Tongue (tissue), 2 donors: Measurements from ENCODE around the gene SPRY1. TPM values are rescaled to one million over a fixed set of nuclear protein-coding genes. Genes with fewer than 3 reads are reported as not detected.

Experiments used
- DNase-seq: peaks from one replicate; pipeline ENCODE4 v3.0.0-alpha.2; 2015
- total RNA-seq: library from RNA; depleted of rRNA; stranded (reverse); fragments of >200 nt; gene quantifications from one replicate; pipeline ENCODE4 v1.2.3, GENCODE V29; 2014

The SPRY1 gene
- total RNA-seq, 1 donor from 2014 or later: 105 TPM

- no peak for DNase-seq
Measured at GRCh38 chr4:123379392-123379791, 17.2 kb upstream of the SPRY1 start.

- no peak for DNase-seq
Measured at GRCh38 chr4:123380728-123381716, 15.6 kb upstream of the SPRY1 start.

DNA sequence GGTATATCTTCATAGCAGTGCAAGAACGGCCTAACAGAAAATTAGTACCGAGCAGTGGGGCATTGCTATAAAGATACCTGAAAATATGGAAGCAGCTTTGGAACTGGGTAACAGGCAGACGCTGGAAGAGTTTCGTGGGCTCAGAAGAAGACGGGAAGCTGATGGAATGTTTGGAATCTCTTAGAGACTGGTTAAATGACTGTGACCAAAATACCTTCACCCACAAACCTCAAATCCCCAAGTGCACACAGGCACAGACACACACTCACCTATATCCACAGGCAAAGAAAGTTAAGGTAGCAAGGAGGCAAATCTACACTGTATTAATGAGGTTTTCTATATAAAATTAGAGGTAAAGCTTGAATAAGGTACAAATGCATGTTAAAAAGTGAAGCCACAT, 14.6 kb upstream of the SPRY1 start:
- DNase-seq: no peak

DNA sequence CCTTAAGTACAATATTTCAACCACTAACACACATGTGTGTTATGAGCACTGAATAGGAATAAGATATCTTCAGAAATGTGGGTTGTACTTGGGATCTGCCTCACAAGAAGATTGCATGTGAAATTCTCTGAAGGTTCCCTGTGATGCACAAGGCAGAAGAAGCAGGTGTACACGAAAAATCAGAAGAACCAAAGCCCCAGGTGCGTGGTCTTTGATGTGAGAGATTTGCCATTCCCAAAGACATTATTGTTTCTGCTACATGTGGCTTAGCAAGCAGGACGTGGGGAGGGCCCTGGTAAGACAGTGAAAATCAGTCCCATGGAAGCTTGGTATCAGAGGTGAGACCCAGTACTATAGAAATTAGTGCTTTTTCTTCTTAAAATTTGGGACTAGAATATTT, 13.0 kb upstream of the SPRY1 start:
- DNase-seq: no peak

GRCh38 chr4:123386609-123387008, 10.0 kb upstream of the SPRY1 start:
- DNase-seq: peak; percentile 40

GRCh38 chr4:123390846-123391456, 5.6 kb upstream of the SPRY1 start:
- DNase-seq: peak; percentile 45

DNA sequence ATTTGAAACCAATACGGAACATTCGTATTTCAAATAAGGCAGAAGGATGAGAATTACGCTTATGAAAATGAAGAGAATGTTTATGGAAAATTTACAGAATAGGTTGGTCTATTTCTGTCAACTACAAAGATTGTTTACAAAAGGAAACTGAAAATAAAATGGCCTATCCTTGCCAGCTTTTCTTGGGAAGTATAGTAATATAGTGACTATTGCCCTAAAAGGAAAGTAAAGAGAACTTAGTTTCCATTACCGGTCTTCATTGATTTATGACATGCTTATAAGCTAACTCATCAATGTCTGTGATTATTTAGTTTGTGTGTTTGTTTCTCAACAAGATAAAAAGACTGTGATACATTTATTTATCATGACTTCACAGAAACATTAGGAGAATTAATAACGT, 2.9 kb upstream of the SPRY1 start:
- DNase-seq: no peak

DNA sequence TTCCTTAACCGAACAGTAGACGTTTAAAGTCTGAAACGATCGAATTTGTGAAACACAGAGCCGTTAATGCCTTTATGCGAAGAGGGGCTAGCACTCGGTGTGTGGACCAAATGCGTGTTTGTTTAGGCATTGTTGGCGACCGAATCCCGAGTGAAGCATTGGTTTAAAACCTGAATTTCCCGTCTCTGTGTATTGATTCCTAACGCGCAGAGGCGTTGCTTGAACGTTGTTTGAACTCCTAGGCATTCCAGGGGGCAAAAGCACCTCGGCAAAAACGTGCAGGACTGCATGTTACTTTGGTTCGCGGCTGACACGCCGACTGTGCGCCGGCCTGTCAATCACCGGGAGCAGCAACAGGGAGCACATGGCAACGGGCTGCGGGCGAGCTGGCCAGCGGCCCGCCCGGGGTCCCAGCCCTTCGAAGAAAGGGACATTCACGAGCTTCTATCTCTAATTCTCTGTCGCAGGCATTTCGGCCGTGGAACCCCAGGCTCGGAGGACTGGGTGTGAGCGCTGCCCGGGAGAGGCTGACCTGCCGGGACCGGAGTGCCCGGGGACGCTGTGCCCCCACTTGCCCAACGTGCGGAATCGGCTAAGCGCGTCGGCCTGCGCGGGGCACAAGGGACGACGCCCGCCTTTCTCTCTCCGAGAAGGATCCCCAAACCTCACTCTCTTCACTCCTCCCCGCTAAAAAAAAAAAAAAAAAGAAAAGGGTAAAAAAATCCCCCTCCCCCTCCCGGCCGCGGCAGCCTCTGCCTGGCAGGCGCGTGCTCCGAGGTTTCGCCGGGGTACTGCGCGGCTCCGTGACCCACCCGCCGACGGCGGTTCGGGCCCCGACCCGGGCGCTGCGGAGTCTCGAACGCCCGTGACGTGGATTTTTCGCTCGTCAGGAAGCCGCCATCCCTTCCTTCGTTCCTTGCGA, 810 bp downstream of the SPRY1 start:
- DNase-seq: peak; percentile 86

GRCh38 chr4:123398066-123398852, 1.7 kb downstream of the SPRY1 start:
- DNase-seq: peak; percentile 77

DNA sequence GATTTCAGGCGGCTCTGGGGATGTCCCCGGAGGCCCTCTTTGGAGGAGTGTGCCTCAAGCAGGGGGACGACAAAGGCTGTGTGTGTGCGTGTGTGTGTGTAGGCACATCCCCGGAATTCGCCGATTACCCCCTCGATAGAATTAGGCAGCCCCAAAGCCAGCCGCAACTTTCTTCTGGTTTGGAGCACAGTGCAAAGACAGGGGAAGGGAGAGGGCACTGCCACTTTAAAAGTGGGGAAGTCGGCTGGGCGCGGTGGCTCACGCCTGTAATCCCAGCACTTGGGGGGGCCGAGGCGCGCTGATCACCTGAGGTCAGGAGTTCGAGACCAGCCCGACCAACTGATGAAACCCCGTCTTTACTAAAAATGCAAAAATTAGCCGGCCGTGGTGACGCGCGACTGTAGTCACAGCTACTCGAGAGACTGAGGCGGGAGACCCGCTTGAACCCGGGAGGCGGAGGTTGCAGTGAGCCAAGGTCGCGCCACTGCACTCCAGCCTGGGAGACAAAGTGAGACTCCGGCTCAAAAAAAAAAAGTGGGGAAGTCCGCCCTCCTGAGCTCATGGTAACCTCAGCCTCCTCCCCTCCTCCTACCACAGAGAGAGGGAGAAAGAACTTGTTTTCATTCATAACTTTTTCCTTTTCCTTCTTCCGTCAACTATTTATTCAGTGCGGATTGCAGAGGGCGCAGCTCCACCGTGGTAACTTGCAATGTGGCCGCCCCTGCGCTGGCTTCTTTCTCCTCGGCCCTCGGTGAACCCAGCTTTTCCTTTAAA, 2.4 kb downstream of the SPRY1 start:
- peak; percentile 88 for DNase-seq

DNA sequence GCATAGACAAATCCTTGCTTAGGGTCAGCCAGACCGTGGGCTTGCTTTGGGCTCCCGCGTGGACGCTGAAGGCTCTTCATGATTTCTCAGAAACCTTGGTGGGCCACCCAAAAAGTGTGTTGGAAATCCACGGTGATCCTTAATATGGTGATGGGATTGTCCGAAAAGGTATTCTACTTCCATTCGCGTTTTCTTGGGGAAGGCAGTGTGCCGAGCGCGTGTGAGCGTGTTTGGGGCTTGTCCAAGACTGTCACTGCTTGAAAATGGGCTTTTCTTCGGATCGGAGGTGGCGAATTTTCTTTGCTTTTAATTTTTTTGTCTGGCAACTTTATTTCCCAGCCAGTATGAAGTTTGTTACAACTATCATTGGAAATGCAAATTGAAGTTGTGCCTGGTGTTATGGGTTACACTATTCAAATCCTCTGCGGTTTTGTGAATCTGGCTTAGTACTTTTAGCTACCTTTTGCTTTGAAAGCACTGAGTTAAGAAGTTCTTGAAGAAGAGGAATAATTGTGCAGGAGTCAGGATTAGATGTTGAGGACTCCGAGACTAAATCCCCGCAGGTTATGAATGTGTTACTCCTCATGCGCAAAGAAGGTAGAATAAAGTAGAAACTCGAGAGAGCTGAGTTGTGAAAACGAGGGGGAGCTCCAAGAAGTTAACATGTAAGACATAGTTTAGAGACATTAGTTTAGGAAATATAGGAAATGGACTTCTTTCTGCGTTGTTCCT, 3.2 kb downstream of the SPRY1 start:
- peak; percentile 76 for DNase-seq

GRCh38 chr4:123401271-123402120, 4.9 kb downstream of the SPRY1 start:
- DNase-seq: peak; percentile 80

- no peak for DNase-seq
Measured at GRCh38 chr4:123402121-123402465, 5.5 kb downstream of the SPRY1 start.

- DNase-seq: no peak
Measured at GRCh38 chr4:123403080-123403604, 6.5 kb downstream of the SPRY1 start.

DNA sequence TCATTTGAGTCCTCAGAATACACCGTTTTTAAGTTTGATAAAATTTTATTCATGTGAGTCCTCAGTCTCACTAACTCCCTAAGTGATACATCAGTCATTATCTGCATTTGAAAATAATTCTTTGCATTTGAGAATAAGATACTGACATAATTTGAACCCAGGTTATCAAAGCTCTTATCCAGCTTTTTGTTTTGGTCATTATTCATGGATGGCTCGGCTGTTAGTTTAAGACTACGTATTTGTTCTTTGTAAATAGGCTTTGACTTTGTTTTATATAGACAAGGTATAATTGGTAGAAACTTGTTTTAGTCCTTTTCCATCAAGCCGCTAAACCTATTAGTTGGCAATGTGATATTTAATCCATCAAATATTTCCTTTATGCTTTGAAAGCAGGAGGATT, 7.9 kb downstream of the SPRY1 start:
- peak; percentile 37 for DNase-seq

DNA sequence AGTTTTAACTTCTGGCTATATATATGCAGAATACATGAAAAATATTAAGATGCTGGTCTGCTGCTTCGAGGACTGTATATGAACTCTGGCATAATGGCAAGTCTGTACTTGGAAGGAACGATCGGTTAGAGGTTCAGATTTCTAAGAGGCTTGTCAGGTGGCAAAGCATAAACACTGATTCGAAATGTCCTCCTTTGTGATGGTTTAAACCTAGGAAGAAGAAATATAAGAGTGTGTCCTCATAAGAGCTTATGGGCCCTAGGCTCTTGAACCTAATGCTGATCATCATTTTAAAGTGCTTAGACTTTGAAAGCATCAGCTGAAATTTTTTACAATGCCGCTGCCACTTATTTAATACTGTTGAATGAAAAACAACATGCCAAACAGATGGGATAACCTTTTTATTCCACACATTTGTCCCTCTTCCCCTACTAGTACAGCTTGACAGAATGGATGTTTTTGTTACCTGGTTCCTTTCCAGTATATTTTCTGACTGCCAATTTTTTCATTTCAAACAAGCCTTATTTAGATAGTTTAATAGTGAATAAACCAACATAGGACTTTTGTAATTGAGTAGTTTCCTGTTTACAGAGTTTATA, 8.8 kb downstream of the SPRY1 start:
- DNase-seq: peak; percentile 76

DNA sequence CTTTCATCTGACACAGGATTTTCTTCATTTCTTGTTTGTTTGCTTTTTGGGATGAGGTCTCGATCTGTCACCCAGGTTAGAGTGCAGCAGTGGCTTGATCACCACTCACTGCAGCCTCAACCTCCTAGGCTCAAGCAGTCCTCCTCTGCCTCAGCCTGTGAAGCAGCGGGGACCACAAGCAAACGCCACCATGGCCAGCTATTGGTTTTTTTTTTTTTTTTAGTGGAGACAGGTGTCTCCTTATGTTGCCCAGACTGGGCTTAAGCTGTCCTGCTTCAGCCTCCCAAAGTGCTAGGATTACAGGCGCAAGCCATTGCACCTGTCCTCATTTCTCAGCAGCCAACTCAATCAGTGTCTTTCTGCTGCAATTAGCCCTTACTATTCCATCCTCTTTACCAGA, 10.3 kb downstream of the SPRY1 start:
- DNase-seq: peak; percentile 92

GRCh38 chr4:123408471-123409084, 12.0 kb downstream of the SPRY1 start:
- peak; percentile 46 for DNase-seq
